K562 (cell line): Measurements from ENCODE around the gene CABP4. TPM values are rescaled to one million over a fixed set of nuclear protein-coding genes. Genes with fewer than 3 reads are reported as not detected.

Experiments
- ATAC-seq: fragments of 200-7000 bp; cut with Tn5 transposase; 3 replicates; pipeline ENCODE4 v1.9.1; 2020; ENCODE audit warnings: moderate library complexity
- BruUV-seq: library from RNA; stranded (reverse); fragments of 400-500 nt; replicated peaks from 2 replicates; lab custom pipeline; 2021; lab: Mats Ljungman, UMichigan
- CTCF ChIA-PET: fragments of 300-600 bp; formaldehyde crosslinking; extraction: SDS; loops from one replicate; lab custom pipeline; 2021; ENCODE audit warnings: low intra/inter-chr PET ratio; lab: Yijun Ruan, JAX
- POLR2A ChIA-PET: fragments of 300-600, 350-650 bp; sonication (Branson Sonifier 250); formaldehyde crosslinking; extraction: SDS; loops from one replicate; lab custom pipeline; 2021; ENCODE audit warnings: antibody characterized with exemption, inconsistent platforms; lab: Yijun Ruan, JAX
- DNase-seq, 4 experiments: peaks; one replicate each; pipeline versions ENCODE4 v3.0.0 to v3.0.0-alpha.2; 2011 to 2018; ENCODE audit warnings: low spot score in 3 of 4, mixed read lengths in 3 of 4; ENCODE audit errors: extremely low read depth in 1 of 4
- FAIRE-seq: peaks from 2 replicates; lab custom pipeline; 2011; peaks lifted over from hg19 to GRCh38; lab: Jason Lieb, UNC
- H2AFZ ChIP-seq: 2 replicates; pipeline ENCODE4 v1.6.0; 2011; ENCODE audit warnings: low read depth, low read length, control low read depth, inconsistent platforms
- H3K27ac ChIP-seq: fragments of 200-600 bp; 3 replicates; pipeline ENCODE4 v1.8.0; 2011; ENCODE audit warnings: low read depth, mild to moderate bottlenecking, control low read depth, inconsistent platforms, low read length, moderate library complexity, mixed read lengths; ENCODE audit errors: extremely low read depth
- H3K27me3 ChIP-seq, 2 experiments: fragments of 300-600 bp in 1 of 2; 2 replicates in 1 of 2; 3 replicates in 1 of 2; pipeline versions ENCODE4 v1.6.0 to v1.8.0; 2011; ENCODE audit warnings: inconsistent platforms in 2 of 2, low read length in 2 of 2, mild to moderate bottlenecking in 1 of 2, mixed read lengths in 1 of 2, moderate library complexity in 1 of 2; ENCODE audit not compliant: control insufficient read depth in 2 of 2, insufficient read depth in 2 of 2
- H3K36me3 ChIP-seq: fragments of 300-600 bp; 3 replicates; pipeline ENCODE4 v1.8.0; 2011; ENCODE audit warnings: mild to moderate bottlenecking, low read length, inconsistent platforms; ENCODE audit not compliant: control insufficient read depth, insufficient read depth
- H3K4me1 ChIP-seq, 2 experiments: fragments of 200-600 bp in 1 of 2; replicated peaks in 1 of 2; 2 replicates in 1 of 2; 3 replicates in 1 of 2; pipeline versions ENCODE4 v1.5.1 to v1.8.0; 2011; ENCODE audit warnings: inconsistent platforms in 2 of 2, low read length in 2 of 2, mild to moderate bottlenecking in 1 of 2, mixed read lengths in 1 of 2, moderate library complexity in 1 of 2; ENCODE audit not compliant: control insufficient read depth in 2 of 2, insufficient read depth in 2 of 2
- H3K4me2 ChIP-seq: 2 replicates; pipeline ENCODE4 v1.6.1; 2011; ENCODE audit warnings: low read length, control low read depth, inconsistent platforms, mixed read lengths; ENCODE audit not compliant: insufficient read depth
- H3K4me3 ChIP-seq: fragments of 200-600 bp; sonication (generic), shearing (Covaris generic); 2 replicates; pipeline ENCODE4 v1.5.1; 2016; ENCODE audit warnings: control low read depth, inconsistent platforms
- H3K79me2 ChIP-seq: fragments of 200-600 bp; 3 replicates; pipeline ENCODE4 v1.8.0; 2011; ENCODE audit warnings: low read length, inconsistent platforms; ENCODE audit not compliant: control insufficient read depth, insufficient read depth
- H3K9ac ChIP-seq, 2 experiments: 2 replicates each; pipeline versions ENCODE4 v1.6.0 to v1.6.1; 2011; ENCODE audit warnings: low read depth in 2 of 2, low read length in 2 of 2, control low read depth in 1 of 2, inconsistent platforms in 1 of 2, mild to moderate bottlenecking in 1 of 2, mixed read lengths in 1 of 2; ENCODE audit not compliant: insufficient read depth in 1 of 2
- H3K9me1 ChIP-seq: one replicate; pipeline ENCODE4 v1.6.0; 2011; ENCODE audit warnings: inconsistent platforms, mild to moderate bottlenecking, low read length, moderate library complexity; ENCODE audit not compliant: control insufficient read depth, insufficient read depth
- H3K9me3 ChIP-seq: replicated peaks from 2 replicates; pipeline ENCODE4 v1.5.1; 2011; ENCODE audit warnings: low read depth, low read length, inconsistent platforms; ENCODE audit not compliant: control insufficient read depth, insufficient read depth
- H4K20me1 ChIP-seq: replicated peaks from 2 replicates; pipeline ENCODE4 v1.6.1; 2011; ENCODE audit warnings: low read length, inconsistent platforms, mixed read lengths; ENCODE audit not compliant: control insufficient read depth, insufficient read depth
- KDM4B ChIP-seq, 2 experiments: fragments of 450-650 bp in 1 of 2; sonication (generic) in 1 of 2; IDR thresholded peaks; 2 replicates each; pipeline ENCODE4 v1.6.1; 2016 to 2017; ENCODE audit warnings: borderline replicate concordance in 2 of 2, antibody characterized with exemption in 1 of 2, low read depth in 1 of 2, mild to moderate bottlenecking in 1 of 2
- MEIS2 ChIP-seq: fragments of 450-650 bp; IDR thresholded peaks from 2 replicates; pipeline ENCODE4 v1.6.1; 2014; ENCODE audit warnings: mild to moderate bottlenecking; ENCODE audit not compliant: partially characterized antibody
- RBFOX2 ChIP-seq: fragments of 200-400 bp; formaldehyde crosslinking; IDR thresholded peaks from 2 replicates; pipeline ENCODE4 v1.6.1; 2017; ENCODE audit warnings: low read depth, mild to moderate bottlenecking, low read length, moderate library complexity
- ZKSCAN1 ChIP-seq: fragments of 150-350 bp; IDR thresholded peaks from 2 replicates; pipeline ENCODE4 v1.6.1; 2016; ENCODE audit warnings: low read depth, low read length
- WGBS: fragments of 100-300 bp; shearing (Covaris generic); methylation state at CpG from one replicate; pipeline ENCODE4 v1.1.6; 2016; ENCODE audit warnings: low coverage, mixed read lengths; ENCODE audit not compliant: insufficient coverage; ENCODE audit errors: missing lambda C conversion rate; 5-methylcytosine and 5-hydroxymethylcytosine counted together
- in situ Hi-C: fragments of 300-500 bp; cut with MboI; formaldehyde crosslinking; loops from 4 replicates; pipeline ENCODE4 v1.15.0; 2018; ENCODE audit warnings: inconsistent platforms, mixed read lengths
- intact Hi-C: fragments of 100-400 bp; cut with micrococcal nuclease; formaldehyde crosslinking; loops from 2 replicates; pipeline ENCODE4 v1.14.2; 2022
- polyA plus RNA-seq, 8 experiments: library from polyadenylated mRNA; depleted of rRNA in 4 of 8; stranded (reverse) in 5 of 8; unstranded in 3 of 8; fragments of >200 nt; fragmentation: Nextera tagmentation in 2 of 8; fragmentation: Illumina TruSeq in 1 of 8; extraction: Ambion mirVana in 2 of 8; extraction: Trizol in 1 of 8; gene quantifications; 2 replicates each; pipeline versions ENCODE4 v1.2.1 to v1.2.3, GENCODE V29; 2011 to 2014; ENCODE audit warnings: inconsistent platforms in 1 of 8, missing spikeins in 1 of 8
- total RNA-seq, 7 experiments: library from RNA; depleted of rRNA in 6 of 7; stranded (reverse); fragments of >200 nt in 6 of 7; fragmentation: Illumina TruSeq in 2 of 7; extraction: Trizol in 2 of 7; gene quantifications; 2 replicates each; pipeline versions ENCODE4 v1.2.1 to v1.2.3, GENCODE V29; 2011 to 2021; ENCODE audit warnings: low replicate concordance in 1 of 7
- TF ChIP-seq, protein P1 (sequence below): fragments of 450-650 bp; IDR thresholded peaks from 2 replicates; pipeline ENCODE4 v1.6.1; 2016

The CABP4 gene
- total and polyA plus RNA-seq, 9 of the 15 experiments (the other 6 are each of a cell fraction or from before 2014, with no cell fraction given) = 0.11 TPM; not detected in 8

GRCh38 chr11:67485873-67486361, 30.8 kb downstream of the CABP4 start (continued):
- TF ChIP-seq, protein P1, sequence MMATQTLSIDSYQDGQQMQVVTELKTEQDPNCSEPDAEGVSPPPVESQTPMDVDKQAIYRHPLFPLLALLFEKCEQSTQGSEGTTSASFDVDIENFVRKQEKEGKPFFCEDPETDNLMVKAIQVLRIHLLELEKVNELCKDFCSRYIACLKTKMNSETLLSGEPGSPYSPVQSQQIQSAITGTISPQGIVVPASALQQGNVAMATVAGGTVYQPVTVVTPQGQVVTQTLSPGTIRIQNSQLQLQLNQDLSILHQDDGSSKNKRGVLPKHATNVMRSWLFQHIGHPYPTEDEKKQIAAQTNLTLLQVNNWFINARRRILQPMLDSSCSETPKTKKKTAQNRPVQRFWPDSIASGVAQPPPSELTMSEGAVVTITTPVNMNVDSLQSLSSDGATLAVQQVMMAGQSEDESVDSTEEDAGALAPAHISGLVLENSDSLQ = peak; percentile 82
- TF ChIP-seq MEIS2 = peak; percentile 25

GRCh38 chr11:67486481-67487195, 31.5 kb downstream of the CABP4 start:
- Histone ChIP-seq H3K9ac (peak overlapping the region in 1 of 2 experiments; percentile 80; a peak in 3 of 4 replicates), H3K9me1 (no peaks in the 10 kb centered on the region), H3K9me3 (no peaks in the 10 kb centered on the region), H3K4me3 (no peak overlapping the region), H3K79me2 (peaks cover 34% of the 10 kb centered on the region), H3K4me1 (peaks cover 28 to 79% of the 10 kb centered on the region in 2 experiments), H3K27ac (peak overlapping the region; percentile 42; the same call in 2 of the 3 replicates), H3K27me3 (no peaks in the 10 kb centered on the region), H3K36me3 (peaks cover 43% of the 10 kb centered on the region; the same call in 1 of the 3 replicates), H3K4me2 (no peak overlapping the region), H4K20me1 (no peaks in the 10 kb centered on the region), H2AFZ (no peak overlapping the region)
- in situ Hi-C loops = no loop called here
- DNase-seq (no peak), FAIRE-seq (no peak), ATAC-seq (no peak)
- no TSS peak for BruUV-seq
- intact Hi-C loops = no loop called here
- POLR2A ChIA-PET = interaction anchor here (0.6 kb wide), 1 partner anchor 174 kb away, joined by 3 read pairs; no protein-coding TSS in a partner anchor
- CTCF ChIA-PET = no interaction called here
- WGBS = 87% methylated on average over 20 of the region's 20 CpGs
- TF ChIP-seq ZKSCAN1 = peak; percentile 92
- no peak for TF ChIP-seq KDM4B (IDR thresholded peaks at IDR 0.05; ENCODE audit: borderline replicate concordance in 2 of 2, low read depth in 1 of 2)
- TF ChIP-seq RBFOX2 = peak; percentile 37; the same call in 1 of the 2 replicates
